ENCODE measurements around the gene SULT6B1. TPM values are rescaled to one million over a fixed set of nuclear protein-coding genes. Genes with fewer than 3 reads are reported as not detected.

SULT6B1 gene
- total and polyA plus RNA-seq, 2 of the 4 experiments (the other 2 are of a cell fraction): not detected

DNA sequence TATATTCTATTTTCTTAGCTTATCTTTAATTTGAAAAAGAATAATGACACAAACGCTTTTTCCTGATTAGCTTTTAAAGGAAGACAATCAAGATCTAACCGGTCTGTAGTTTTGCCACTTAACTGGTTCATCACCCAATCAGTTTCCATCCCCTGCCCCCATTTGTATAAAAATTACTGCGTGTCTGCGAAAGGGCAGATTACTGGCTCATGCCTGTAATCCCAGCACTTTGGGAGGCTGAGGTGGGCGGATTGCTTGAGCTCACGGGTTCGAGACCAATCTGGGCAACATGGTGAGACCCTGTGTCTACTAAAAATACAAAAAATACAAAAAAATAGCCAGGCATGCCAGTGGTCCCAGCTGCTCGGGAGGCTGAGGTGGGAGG is 10.2 kb upstream of the SULT6B1 start:
- Histone ChIP-seq H3K27me3 (ENCODE audit: control insufficient read depth, insufficient read depth, low read length) (no peaks in the 10 kb centered on the region), H4K8ac (ENCODE audit: low read depth in 2 of 2, low read length in 2 of 2) (no peak overlapping the region), H3K4me3 (ENCODE audit: insufficient read depth, low read depth, low read length) (no peak overlapping the region), H3K9me3 (ENCODE audit: control insufficient read depth, insufficient read depth, low read length) (peaks cover 2% of the 10 kb centered on the region), H2BK20ac (ENCODE audit: low read depth, low read length) (no peak overlapping the region), H2AK5ac (ENCODE audit: low read depth, low read length) (no peak overlapping the region), H3K4ac (ENCODE audit: low read depth, low read length) (no peak overlapping the region), H3K9me1 (ENCODE audit: insufficient read depth, low read length) (peaks cover 6% of the 10 kb centered on the region; the same call in 1 of the 2 replicates), H3K18ac (ENCODE audit: low read depth, low read length) (no peak overlapping the region), H2BK15ac (ENCODE audit: low read depth, low read length) (no peak overlapping the region), H3K27ac (ENCODE audit: insufficient read depth, low read length) (no peak overlapping the region), H3K56ac (ENCODE audit: extremely low read depth, insufficient read depth, low read length) (no peak overlapping the region), H3K4me2 (ENCODE audit: low read depth, low read length) (no peak overlapping the region), H3K4me1 (ENCODE audit: control insufficient read depth, insufficient read depth, low read length) (peaks cover 4% of the 10 kb centered on the region; the same call in 1 of the 2 replicates), H2BK5ac (ENCODE audit: low read depth, low read length, poor library complexity, severe bottlenecking) (no peak overlapping the region), H2BK120ac (ENCODE audit: low read depth, low read length) (no peak overlapping the region), H3K14ac (replicated peaks; ENCODE audit: low read depth, low read length) (no peak overlapping the region), H3K79me1 (ENCODE audit: low read depth in 1 of 2, low read length in 2 of 2) (peaks cover 19 to 53% of the 10 kb centered on the region in 2 experiments), H2AFZ (replicated peaks; ENCODE audit: low read length, poor library complexity) (no peak overlapping the region), H4K20me1 (ENCODE audit: insufficient read depth, low read length) (peaks cover 11% of the 10 kb centered on the region; the same call in 1 of the 2 replicates), H3K36me3 (ENCODE audit: control insufficient read depth, insufficient read depth, low read length) (peaks cover 9% of the 10 kb centered on the region), H3K23ac (ENCODE audit: low read depth, low read length) (no peak overlapping the region), H2AK9ac (replicated peaks; ENCODE audit: low read depth, low read length, poor library complexity) (no peak overlapping the region), H4K5ac (ENCODE audit: low read depth, low read length) (no peak overlapping the region), H4K91ac (ENCODE audit: insufficient read depth, low read depth, low read length) (no peak overlapping the region), H3K9ac (ENCODE audit: low read depth, low read length) (no peak overlapping the region)
- ATAC-seq (ENCODE audit: low read depth): no peak
- CTCF ChIA-PET: interaction anchor here (0.7 to 1.1 kb wide), 2 partner anchors 18 to 1295 kb away, joined by 3 read pairs; no protein-coding TSS in a partner anchor
- intact Hi-C loops (cut with micrococcal nuclease) (no loop called here), in situ Hi-C loops (cut with MboI; ENCODE audit: low sequenced_read_pairs) (no loop called here), dilution Hi-C loops (cut with HindIII; ENCODE audit: low sequenced_read_pairs, unreplicated experiment) (no loop called here)
- POLR2A ChIA-PET (ENCODE audit: unreplicated experiment): no interaction called here
- WGBS, 2 experiments (ENCODE audit: extremely low coverage in 2 of 2, insufficient read length in 1 of 2): no CpG with 5 or more reads among the region's 8 CpGs
- BruUV-seq (replicated peaks): no TSS peak
- DNase-seq: no peak
- TF ChIP-seq RCOR1 (IDR thresholded peaks at IDR 0.05; ENCODE audit: insufficient replicate concordance, low read length) (no peak), MXI1 (IDR thresholded peaks at IDR 0.05; ENCODE audit: borderline replicate concordance, low read depth, low read length) (no peak), FOS (IDR thresholded peaks at IDR 0.05; ENCODE audit: low read depth, low read length) (no peak), MAFK (IDR thresholded peaks at IDR 0.05; ENCODE audit: low read depth, low read length) (no peak), RFX5 (IDR thresholded peaks at IDR 0.05; ENCODE audit: low read depth, low read length) (no peak), CEBPB (IDR thresholded peaks at IDR 0.05; ENCODE audit: low read depth, low read length) (no peak), NFE2L2 (IDR thresholded peaks at IDR 0.05; ENCODE audit: low read depth, low read length) (no peak), SMC3 (IDR thresholded peaks at IDR 0.05; ENCODE audit: low read depth, low read length) (no peak), MAZ (IDR thresholded peaks at IDR 0.05; ENCODE audit: borderline replicate concordance, low read depth, low read length) (no peak), RAD21 (IDR thresholded peaks at IDR 0.05; ENCODE audit: low read length) (no peak), CHD1 (IDR thresholded peaks at IDR 0.05; ENCODE audit: low read depth, low read length) (no peak)
- TF ChIP-seq, protein P1, sequence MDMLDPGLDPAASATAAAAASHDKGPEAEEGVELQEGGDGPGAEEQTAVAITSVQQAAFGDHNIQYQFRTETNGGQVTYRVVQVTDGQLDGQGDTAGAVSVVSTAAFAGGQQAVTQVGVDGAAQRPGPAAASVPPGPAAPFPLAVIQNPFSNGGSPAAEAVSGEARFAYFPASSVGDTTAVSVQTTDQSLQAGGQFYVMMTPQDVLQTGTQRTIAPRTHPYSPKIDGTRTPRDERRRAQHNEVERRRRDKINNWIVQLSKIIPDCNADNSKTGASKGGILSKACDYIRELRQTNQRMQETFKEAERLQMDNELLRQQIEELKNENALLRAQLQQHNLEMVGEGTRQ (IDR thresholded peaks at IDR 0.05; ENCODE audit: low read depth, low read length): no peak
- TF ChIP-seq, protein P2, sequence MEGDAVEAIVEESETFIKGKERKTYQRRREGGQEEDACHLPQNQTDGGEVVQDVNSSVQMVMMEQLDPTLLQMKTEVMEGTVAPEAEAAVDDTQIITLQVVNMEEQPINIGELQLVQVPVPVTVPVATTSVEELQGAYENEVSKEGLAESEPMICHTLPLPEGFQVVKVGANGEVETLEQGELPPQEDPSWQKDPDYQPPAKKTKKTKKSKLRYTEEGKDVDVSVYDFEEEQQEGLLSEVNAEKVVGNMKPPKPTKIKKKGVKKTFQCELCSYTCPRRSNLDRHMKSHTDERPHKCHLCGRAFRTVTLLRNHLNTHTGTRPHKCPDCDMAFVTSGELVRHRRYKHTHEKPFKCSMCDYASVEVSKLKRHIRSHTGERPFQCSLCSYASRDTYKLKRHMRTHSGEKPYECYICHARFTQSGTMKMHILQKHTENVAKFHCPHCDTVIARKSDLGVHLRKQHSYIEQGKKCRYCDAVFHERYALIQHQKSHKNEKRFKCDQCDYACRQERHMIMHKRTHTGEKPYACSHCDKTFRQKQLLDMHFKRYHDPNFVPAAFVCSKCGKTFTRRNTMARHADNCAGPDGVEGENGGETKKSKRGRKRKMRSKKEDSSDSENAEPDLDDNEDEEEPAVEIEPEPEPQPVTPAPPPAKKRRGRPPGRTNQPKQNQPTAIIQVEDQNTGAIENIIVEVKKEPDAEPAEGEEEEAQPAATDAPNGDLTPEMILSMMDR (conservative IDR thresholded peaks at IDR 0.05; ENCODE audit: low read depth, low read length): no peak
- TF ChIP-seq, protein P3, sequence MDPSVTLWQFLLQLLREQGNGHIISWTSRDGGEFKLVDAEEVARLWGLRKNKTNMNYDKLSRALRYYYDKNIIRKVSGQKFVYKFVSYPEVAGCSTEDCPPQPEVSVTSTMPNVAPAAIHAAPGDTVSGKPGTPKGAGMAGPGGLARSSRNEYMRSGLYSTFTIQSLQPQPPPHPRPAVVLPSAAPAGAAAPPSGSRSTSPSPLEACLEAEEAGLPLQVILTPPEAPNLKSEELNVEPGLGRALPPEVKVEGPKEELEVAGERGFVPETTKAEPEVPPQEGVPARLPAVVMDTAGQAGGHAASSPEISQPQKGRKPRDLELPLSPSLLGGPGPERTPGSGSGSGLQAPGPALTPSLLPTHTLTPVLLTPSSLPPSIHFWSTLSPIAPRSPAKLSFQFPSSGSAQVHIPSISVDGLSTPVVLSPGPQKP (IDR thresholded peaks at IDR 0.05; ENCODE audit: borderline replicate concordance, low read depth, low read length): no peak

Measured in IMR-90 (cell line).